Measurements from ENCODE around the gene PEBP1.
A peak's percentile ranks its signal among the peaks of the same experiment; 100 is the strongest.

PEBP1 gene

DNA sequence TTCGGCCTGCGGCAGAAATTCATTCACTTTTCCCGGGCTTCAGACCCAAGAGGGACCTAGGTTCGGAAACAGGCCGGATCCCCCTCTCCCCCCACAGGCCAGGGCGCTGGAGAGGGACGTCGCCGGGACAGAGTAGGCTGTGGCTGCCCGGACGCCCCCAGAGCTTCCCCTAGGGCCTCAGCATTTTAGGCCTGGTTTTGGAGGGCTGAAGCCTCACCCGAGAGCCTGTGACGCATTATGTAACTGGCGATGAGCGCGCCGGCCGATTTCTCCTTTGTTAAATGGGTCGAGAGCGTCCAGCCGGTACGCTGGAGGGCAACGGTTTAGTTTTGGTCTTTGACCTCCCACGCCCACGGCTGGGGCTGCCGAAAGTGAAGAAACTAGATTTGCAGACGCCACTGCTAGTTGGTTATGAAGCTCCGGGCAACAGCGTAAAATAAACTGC is 657 bp downstream of the PEBP1 start:
- DNase-seq (ENCODE audit: low read depth): peak; percentile 28

DNA sequence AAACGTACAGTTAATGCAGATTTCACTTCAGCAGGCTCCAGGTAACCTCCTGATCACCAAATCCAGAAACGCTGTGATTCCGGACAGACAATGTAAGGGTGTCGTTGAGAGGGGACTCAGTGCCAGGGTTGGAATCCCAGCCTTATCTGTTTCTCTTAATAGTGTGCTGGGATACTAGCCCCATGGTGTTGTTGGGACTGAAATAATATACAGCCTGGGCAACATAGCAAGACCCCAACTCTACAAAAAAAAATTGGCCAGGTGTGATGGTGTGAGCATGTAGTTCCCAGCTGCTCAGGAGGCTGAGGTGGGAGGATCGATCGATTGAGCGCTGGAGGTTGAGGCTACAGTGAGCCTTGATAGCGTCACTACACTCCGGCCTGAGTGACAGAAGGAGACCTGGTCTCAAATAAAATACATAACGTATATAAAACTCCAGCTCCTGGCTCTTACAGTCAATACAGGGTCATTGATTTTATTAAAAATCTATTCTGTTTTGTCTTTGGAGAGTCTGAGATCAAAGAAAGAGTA is 1.3 kb downstream of the PEBP1 start:
- DNase-seq (ENCODE audit: low read depth): no peak

DNA sequence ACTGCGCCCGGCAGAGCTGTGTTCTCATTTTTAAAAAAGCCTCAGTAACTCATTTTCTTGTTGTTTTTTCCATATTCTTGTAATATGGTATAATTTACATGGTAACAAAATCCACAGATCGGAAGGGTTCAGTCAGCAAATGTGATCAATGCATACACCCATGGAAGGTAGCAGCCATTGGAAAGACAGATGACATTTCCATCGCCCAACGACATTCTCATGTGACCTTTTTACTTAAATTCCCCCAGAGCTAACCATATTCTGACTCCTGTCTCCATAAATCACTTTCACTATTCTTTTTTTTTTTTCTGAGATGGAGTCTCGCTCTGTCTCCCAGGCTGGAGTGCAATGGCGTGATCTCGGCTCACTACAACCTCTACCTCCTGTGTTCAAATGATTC is 4.9 kb downstream of the PEBP1 start:
- DNase-seq (ENCODE audit: low read depth): no peak

DNA sequence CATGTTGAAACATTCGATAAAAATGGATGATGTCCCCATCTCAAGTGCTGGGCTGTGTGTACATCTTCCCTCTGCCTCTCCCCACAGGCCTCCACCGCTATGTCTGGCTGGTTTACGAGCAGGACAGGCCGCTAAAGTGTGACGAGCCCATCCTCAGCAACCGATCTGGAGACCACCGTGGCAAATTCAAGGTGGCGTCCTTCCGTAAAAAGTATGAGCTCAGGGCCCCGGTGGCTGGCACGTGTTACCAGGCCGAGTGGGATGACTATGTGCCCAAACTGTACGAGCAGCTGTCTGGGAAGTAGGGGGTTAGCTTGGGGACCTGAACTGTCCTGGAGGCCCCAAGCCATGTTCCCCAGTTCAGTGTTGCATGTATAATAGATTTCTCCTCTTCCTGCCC is 8.6 kb downstream of the PEBP1 start:
- DNase-seq (ENCODE audit: low read depth): no peak

DNA sequence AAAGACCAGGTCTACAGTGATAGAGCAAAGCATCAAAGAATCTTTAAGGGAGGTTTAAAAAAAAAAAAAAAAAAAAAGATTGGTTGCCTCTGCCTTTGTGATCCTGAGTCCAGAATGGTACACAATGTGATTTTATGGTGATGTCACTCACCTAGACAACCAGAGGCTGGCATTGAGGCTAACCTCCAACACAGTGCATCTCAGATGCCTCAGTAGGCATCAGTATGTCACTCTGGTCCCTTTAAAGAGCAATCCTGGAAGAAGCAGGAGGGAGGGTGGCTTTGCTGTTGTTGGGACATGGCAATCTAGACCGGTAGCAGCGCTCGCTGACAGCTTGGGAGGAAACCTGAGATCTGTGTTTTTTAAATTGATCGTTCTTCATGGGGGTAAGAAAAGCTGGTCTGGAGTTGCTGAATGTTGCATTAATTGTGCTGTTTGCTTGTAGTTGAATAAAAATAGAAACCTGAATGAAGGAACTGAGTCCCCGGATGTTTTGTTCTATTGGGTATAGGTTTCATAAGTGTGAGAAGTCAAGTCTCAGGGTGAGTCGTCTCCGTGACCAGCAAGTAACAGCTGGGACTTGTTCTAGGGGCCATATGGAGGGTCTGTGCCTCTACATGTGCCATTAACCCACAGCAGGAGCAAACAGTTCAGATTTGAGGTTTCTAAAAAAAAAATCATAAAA is 9.3 kb downstream of the PEBP1 start:
- no peak for DNase-seq (ENCODE audit: low read depth)

DNA sequence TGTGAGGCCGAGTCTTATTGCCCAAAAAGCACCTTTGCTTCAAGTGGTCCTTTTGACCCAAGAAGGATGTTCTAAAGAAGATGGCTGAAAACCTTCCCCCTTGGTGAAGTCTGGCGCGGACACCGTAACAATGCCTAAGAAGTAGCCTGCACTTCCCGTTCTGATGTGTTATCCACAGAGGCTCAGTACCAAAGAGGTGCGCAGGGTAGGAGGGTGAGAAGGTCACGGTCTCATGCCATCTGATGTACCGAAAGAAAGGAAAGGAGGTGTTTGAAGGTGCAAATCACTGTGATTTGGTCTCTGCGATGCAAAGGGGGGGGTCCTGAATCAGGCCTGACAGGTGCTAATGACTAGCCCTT is 9.9 kb downstream of the PEBP1 start:
- no peak for DNase-seq (ENCODE audit: low read depth)

DNA sequence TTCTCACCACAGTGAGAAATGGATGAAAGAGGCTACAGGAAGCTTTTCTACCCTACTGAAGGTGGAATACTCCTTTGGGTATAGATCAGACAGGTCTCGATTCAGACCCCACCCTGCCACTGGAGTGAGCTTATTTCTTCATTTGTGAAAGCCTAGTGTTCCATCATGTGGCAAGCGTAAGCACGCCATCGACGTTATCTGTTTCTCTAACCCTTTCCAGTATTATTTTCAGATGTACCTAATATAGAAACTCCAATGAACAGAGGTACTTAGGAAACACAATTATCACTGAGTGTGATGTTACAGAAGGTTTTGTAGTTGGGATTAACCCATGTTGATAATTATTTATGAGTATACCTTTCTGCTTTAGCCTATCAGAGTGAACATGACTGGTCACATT is 12.4 kb downstream of the PEBP1 start:
- no peak for DNase-seq (ENCODE audit: low read depth)

DNA sequence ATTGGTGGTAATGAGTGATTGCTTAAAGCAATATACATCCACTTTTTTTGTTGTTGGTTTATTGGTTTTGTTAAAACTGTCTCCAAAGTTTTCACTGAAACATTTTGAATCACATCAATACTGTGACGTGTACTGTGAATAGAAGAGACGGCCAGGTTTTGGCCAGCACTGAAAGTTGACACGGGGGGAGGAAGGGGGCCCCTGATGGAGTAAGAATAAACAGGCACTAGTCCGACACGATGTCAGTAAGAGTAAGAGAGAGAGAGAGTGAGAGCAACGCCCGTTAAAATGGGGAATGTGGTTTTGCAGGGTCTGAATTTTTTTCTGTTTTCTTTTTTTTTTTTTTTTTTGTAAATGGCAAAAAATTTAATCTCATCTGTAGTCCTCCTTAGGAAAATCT is 14.7 kb downstream of the PEBP1 start:
- DNase-seq (ENCODE audit: low read depth): no peak

DNA sequence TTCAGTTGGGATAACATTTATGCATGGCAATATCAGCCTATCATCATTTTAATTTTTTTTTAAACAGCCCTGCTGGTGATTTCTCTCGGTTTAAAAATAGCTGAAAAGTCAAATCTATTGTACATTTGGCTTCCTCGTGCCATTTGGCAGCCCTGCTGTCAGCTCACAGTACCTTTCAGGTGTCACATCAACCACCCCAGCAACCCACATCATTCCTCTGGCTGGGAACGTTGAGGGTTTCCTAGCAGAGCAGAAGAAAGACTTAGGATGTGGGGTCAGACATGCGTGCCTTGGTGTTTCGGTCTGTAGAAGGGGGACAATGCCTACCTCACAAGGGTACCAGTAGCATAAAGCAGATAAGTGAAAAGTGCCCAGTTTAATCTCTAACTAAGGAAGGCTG is 15.8 kb downstream of the PEBP1 start:
- no peak for DNase-seq (ENCODE audit: low read depth)

DNA sequence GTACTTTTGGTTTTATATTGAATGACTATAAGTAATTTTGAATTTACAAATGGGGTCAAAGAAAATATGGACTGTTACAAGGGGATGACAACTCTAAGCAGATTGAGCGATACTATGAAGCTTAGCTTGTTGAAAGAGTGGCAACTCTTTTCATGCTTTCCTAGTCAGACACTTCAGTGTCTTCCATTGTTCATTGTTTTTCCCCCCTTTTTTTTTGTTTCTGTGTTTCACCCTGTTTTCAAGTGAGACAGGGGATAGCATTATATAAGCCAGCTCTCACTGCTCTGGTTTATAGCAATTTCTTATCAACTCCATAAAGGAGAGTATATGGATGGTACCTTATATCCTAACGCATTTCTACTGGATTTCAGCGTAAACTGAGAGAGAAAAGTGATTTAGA is 24.6 kb downstream of the PEBP1 start:
- no peak for DNase-seq (ENCODE audit: low read depth)

DNA sequence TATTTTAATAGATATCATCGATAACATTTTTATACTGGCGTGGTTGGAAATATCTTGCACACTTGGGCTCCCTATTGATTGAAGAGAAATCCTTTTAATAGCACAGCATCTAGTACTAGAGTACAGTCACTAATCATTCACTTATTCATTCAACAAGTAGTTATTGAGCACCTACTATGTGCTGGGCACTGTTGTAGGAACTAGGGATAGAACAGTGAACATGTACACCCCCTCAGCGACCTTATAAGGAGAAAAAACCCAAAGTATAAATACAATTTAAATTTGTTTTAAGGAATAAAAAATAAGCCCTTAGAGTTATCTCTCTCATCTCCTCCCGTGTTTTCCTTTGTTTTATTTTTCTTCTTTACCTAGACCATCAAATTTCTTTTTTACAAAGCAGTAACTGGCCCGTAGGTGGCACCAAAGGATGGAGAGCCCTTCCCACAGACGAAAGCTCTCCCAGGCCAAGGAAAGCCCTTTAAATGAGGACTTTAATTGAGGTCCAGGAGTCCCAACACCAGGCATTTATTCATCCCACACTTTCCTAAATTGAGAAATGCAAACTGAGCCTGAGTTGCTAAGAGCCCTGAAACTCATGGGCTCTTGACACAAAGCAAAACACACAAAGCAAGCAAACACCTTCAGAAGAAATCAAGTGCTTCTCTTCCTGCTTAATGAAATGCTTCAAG is 29.0 kb downstream of the PEBP1 start:
- peak; percentile 35 for DNase-seq (ENCODE audit: low read depth)

DNA sequence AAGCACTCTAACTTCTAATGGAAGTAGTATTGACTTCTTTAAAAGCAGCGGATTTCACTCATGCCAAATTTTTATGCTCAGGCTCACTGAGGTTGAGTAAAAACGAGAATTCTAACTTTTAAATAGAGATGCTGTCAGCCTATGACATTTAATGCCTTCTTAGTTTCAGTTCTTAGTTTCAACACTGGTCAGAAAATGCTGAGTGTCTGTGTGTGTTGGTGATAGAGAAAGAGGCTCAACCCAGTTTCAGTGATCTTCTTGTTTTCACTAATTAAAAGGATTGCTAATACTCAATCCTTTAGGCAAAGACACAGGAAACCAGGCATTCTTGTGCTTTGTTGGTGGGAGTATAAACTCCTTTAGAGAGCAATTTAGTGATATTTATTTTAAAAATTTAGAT is 31.0 kb downstream of the PEBP1 start:
- DNase-seq (ENCODE audit: low read depth): no peak

DNA sequence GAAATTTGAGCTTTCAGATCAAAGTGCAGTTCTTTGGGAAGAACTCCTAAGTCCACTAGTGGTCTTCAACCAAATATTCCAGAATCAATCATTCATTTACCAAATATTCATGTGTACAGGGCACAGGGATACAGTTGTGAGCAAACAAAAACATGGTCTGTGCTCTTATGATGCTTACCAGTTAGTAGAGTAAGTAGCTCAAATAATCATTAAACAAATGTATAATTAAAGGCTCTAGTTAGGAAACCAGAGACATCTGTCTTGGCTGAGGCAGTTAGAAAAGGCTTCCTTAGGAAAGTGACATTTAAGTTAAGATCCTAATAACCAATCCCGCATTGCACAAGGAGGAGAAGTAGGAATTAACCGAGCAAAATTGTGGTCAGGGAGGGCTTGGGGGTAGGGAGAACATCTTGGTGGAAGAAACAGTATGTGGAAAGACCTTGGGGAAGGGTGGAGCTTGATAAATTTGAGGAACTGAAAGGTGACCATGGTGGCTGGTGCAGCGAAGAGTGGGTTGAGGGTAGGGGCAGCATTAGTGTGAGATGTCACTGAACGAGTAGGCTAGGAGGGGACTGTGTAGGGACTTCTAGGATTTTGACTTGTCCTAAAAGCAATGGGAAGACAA is 40.0 kb downstream of the PEBP1 start:
- no peak for DNase-seq (ENCODE audit: low read depth)

DNA sequence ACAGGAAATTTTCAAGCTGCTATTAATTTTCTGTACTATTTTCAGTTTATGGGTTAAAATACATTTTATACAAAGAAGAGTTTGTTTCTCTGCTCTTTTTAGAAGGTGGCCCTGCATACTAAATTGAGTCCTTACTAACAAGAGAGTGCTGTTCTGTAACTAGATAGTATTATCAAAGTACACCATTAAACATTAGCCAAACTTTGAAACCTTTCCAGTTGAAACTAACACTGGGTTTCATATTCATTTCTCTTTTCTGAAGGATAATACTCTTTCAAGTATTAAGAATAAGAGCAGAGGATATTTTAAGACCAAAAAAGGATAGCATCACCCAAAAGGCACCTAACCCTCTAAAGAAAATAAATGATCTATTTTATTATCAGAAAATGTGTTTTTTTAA is 47.2 kb downstream of the PEBP1 start:
- no peak for DNase-seq (ENCODE audit: low read depth)

DNA sequence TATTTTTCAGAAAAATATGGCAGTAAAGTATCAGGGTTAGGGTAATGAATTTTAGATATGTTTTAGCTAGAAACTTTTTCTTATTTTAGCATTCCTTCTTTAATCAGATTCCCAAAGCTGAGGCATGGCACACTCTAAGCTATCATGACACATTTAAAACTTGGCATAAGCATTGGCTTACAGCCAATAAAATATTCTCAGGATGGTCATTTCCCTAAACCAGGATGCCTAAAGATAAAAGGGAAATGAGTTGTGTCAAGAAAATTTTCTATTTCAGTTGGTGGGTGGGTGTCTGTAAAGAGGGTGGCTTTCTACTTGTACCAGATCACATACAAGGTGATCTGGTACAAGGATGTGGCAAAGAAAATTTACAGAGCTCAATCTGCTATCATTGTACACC is 47.8 kb downstream of the PEBP1 start:
- no peak for DNase-seq (ENCODE audit: low read depth)

DNA sequence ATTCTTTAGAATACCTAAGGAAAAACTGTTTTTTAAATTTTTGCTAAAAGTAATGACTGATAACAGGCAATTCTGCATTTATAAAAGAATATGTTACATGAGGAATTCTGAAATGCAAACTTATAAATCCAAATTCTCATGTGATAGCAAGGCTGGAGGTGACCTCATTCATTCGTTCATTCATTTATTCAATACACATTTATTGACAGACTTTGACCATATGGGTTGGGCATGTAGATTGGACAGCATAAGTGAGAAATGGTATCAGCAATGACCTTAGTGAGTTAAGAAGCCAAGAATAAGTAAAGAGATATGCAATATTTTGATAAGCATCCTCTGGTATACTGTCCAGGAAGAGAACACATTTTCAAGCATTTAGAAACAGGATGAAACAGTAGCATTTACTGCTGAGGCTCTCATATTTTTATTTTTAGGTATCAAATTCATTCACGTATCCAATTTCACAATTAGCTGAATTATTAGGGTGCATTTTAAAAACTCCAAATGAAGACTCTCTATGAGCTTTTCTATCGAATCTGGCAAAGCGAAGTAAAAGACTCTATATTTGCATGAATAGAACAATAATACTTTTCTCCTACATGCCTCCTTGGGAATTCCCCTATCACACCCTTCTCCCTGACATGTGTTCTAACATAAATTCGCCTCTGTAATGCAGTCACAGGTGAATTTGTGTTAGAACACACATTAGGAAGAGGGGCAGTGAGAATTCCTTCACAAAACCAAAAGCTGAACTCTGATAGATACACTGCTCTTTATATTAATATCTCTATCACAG is 49.9 kb downstream of the PEBP1 start:
- no peak for DNase-seq (ENCODE audit: low read depth)

DNA sequence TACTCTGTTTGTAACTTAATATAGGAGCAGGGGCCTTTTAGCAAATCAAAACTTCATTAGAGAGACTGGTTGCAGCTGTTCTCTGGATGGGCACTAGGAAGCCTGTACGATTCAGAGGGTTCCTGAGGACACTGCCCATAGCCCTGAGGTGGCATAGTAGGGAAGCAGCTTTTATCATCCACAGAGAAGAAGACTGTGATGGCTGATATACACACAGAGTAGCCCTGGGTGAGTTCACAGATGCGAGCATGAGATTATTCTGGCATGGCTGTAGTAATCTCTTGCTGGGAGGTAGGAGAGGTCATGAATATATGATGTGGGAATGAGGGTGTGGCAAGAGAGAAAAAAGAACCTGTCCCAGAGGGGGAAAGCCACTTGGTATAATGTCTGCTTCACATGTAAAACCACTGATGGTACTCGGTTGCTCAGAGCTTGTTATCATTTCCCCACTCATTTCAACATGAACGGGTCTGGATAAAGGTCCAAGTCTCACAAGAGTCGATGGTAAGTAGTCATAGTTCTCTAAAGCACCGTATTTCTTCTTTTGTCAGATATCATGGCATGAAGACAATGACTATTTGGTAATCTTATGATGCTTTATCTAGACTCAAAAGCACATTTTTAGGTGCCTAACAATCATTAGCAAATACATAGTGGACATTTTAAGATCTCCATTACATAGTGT is 52.0 kb downstream of the PEBP1 start:
- peak; percentile 79 for DNase-seq (ENCODE audit: low read depth)

DNA sequence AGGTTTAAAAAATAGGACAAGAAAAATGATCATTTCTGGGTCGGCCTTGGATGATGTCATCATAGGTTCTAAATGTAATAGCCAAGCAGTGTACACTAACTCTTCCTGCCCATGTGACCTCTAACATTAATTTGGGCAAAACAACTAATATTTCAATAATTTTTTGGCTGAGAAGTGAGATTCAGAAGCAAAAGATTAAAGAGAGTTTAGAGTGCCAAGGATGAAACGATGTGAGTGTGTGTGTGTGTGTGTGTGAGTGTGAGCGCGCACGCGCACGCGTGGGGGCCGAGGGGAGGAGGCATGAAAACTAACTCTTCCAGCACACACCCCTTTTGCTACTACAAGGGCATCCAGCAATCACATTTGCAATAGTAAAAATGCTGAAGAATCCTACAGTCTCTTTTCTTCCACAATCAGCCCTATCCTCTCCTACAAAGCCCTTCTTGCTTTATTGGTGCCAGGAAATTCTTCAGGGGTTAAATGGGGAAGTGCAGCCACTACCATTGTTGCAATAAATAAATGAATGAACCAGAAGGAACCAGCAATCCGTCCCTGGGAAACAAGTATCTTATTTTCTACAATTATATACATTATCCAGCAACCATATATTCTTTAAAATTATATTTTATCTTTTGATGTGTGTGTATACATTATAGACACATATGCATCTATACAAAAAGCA is 52.9 kb downstream of the PEBP1 start:
- peak; percentile 68 for DNase-seq (ENCODE audit: low read depth)

DNA sequence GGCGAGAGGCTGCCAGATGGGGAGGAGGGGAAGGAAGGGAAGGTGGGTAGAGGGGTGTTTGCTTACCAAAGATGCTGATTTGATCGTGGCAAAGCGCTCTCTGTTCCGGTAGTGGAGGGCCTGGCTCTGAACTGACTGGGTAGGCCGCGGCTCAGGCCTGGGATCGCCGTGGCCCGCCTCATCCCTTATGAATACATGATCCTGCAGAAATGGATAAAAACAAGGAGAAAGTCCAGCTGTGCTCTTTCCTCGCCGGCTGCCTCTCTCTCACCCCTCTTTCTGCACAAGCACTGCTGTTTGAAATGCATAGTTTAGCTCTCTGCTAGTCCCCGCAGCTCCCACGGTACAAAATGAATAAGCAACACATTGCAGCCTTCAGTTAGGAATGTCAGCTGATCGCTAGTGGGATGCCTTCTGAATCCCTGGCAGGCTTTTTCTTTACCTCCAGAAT is 53.8 kb downstream of the PEBP1 start:
- DNase-seq (ENCODE audit: low read depth): peak; percentile 77

DNA sequence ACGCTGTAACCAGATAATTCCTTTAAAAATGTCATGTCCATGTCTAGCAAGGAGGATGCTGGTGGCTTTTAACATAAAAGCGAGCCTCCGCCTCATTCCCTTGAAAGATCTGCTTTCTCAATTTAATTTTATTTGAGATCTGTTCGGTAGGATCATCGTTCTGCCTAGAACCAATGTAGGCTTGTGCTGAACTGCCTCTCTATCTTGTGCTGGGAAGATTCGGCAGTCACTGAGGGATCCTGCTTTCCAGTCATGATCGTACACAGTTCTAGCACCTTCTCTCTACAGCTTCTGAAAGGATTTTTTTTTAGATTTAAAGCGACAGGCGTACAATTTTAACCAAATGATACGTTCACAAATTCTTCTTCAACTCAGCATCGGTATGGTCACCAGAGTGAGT is 54.3 kb downstream of the PEBP1 start:
- peak; percentile 50 for DNase-seq (ENCODE audit: low read depth)

DNA sequence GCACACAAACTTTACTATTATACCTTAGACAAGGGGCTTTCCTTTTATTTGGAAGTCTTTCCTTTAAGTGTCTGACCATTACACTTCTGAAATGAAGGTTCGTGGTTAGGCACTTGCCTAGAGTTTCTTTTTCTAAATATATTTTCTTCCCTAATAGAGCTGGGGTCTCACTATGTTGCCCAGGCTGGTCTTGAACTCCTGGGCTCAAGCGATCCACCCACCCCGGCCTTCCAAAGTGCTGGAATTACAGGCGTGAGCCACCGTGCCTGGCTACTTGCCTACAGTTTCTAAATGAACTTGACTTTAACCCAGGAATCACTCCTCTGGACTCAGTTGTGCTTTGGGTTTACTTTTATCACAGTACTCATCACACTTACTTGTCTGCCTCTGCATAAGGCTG is 57.6 kb downstream of the PEBP1 start:
- no peak for DNase-seq (ENCODE audit: low read depth)
